HG03280 (cell line): ENCODE data around the gene ALG13.
"Not testable (repeated sequence)": the region's sequence is repeated elsewhere in the genome, so short reads cannot be mapped to it uniquely, and the experiment has no call there.

Experiments
- ATAC-seq: cut with Tn5 transposase; IDR thresholded peaks from one replicate; pipeline ENCODE4 v1.9.1; 2021; ENCODE audit warnings: mild to moderate bottlenecking, moderate library complexity; ENCODE audit not compliant: unreplicated experiment

Gene ALG13

DNA sequence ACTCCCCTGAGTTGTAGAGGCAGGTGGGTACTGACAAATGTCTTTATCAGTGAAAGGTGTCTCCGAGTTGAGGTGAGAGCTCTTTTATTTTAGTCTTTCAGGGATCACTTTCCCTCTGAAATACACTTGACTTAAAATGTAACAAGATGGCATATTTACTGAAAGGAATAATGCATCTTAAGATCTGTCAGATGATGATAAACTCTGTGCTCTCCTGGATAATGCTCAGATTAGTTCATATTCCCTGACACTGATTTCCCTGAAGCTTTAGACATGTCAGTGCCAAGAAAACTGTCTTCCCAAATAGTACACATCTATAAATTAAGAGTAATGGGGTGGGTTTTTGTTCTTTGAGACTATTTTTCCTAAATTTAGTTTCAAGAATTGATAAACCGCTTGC lies 75.5 kb downstream of the ALG13 start:
- ATAC-seq: no peak

DNA sequence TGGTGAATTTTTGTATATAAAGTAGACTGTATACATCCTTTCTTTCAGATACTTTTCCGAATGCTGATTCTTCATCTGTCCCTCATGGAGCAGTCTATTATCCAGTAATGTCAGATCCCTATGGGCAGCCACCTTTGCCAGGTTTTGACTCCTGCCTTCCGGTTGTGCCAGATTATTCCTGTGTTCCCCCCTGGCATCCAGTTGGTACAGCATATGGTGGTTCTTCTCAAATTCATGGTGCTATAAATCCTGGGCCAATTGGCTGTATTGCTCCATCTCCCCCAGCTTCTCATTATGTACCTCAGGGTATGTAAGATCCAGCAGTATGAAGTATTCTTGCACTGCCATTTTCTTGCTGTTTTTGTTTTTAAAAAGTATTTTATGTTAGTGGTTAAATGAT lies 78.7 kb downstream of the ALG13 start:
- ATAC-seq: no peak

DNA sequence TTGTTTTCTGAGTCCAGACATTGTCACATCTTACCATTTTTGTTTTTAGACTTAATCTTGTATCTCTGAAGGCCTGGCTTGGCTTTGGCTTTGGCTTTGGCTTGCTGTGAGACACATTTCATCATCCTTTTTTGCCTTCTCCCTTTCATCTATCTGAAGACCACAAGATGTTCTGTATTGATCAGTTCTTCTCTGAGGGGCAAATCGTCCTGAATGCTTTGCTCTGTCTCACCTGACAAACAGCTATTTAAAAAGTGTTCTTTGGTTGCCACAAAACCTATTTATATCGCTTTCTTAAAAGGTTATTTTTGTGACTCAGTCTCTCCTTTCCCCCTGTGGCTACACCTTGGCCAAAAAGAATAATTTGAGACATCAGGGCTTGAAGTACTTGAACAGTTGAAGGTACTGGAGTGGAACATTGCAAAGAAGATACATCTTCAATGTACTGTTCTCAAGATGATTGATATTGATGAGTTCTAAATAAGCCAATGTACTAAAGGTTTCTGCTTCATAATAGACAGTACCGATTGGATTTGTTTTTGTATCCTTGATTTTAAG lies 80.7 kb downstream of the ALG13 start:
- ATAC-seq: no peak

DNA sequence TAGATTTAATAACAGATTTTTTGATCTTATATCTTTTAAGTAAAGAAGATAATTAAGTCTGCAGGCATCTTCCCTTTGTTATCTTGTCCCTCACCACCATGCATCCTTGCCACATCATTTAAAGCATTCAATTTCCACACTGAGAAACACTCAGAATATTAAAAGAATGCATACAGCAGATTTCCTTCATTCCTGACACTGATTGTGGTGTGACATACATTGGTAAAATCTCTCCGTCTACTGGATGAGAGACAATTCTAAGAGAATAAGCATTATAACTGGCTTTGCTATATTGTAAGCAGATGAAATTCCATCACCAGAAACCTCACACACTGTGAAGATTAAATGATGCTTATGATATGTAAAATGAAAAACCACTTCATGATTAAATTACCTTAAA lies 97.6 kb downstream of the ALG13 start:
- ATAC-seq: no peak

DNA sequence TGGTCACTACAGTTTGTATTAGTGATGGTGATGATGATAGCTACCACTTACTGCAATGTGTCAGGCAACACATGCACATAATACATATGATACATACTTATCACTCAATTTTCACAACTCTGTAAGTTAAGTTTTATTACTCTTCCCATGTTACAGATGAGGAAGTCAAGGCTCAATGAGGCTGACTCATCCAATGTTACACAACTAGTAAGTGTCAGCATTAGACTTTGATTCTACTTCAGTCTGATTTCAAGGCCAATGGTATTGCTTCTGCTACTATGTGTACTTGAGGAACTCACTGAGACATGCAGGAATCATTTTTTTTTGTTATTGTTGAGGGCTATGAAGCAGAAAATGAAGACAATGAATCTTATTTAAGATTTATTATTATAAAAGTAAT lies 98.6 kb downstream of the ALG13 start:
- no peak for ATAC-seq

DNA sequence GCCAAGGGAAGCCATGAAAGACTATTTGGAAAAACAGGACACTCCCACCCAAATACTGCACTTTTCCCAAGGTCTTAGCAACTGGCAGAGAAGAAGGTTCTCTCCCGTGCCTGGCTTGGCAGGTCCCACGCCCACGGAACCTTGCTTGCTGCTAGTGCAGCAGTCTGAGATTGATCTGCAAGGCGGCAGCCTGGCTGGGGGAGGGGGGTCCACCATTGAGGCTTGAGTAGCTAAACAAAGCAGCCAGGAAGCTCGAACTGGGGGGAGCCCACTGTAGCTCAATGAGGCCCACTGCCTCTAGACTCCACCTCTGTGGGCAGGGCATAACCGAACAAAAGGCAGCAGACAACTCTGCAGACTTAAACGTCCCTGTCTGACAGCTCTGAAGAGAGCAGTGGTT lies 103.7 kb downstream of the ALG13 start:
- no peak for ATAC-seq

DNA sequence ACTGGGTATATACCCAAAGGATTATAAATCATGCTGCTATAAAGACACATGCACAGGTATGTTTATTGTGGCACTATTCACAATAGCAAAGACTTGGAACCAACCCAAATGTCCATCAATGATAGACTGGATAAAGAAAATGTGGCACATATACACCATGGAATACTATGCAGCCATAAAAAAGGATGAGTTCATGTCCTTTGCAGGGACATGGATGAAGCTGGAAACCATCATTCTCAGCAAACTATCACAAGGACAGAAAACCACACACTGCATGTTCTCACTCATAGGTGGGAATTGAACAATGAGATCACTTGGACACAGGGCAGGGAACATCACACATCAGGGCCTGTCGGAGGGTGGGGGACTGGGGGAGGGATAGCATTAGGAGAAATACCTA lies 109.1 kb downstream of the ALG13 start:
- not testable (repeated sequence) for ATAC-seq
